Coronary artery (tissue), 2 donors: ENCODE measurements around the gene MAGOHB.
"Not testable (repeated sequence)": the region's sequence is repeated elsewhere in the genome, so short reads cannot be mapped to it uniquely, and the experiment has no call there.

Experiments used
- DNase-seq: peaks from one replicate; pipeline ENCODE4 v3.0.0-alpha.2; 2017; ENCODE audit warnings: low spot score
- H3K27ac ChIP-seq, 2 donors: fragments of 200-600 bp; sonication (generic); one replicate each; pipeline ENCODE4 v1.5.1; 2016 to 2019
- H3K4me3 ChIP-seq: fragments of 200-600 bp; sonication (generic); 2 replicates; pipeline ENCODE4 v1.5.1; 2016; ENCODE audit warnings: mild to moderate bottlenecking, moderate library complexity
- TF ChIP-seq, protein P1 (sequence below): fragments of 200-600 bp; sonication (generic); IDR thresholded peaks from one replicate; pipeline ENCODE4 v1.5.1; 2019; ENCODE audit warnings: antibody characterized with exemption

The MAGOHB gene

DNA sequence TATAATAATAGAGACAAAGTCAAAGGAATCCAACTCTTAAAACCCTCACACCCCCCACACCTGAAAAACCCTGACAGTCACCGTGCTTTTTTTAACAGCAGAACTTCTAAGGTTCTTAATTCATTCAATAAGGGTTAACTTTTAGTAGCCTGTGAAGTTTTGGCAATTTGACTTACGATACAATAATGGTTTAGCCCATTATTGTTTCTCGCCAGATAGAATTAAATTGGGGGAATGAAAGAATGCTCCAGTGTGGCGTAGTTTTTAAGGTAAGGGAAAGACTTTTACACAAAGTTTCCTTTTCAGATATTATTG lies 604 bp upstream of the MAGOHB start:
- peak overlapping the region; percentile 87 to 91 for H3K27ac ChIP-seq
- DNase-seq: no peak
- TF ChIP-seq, protein P1, sequence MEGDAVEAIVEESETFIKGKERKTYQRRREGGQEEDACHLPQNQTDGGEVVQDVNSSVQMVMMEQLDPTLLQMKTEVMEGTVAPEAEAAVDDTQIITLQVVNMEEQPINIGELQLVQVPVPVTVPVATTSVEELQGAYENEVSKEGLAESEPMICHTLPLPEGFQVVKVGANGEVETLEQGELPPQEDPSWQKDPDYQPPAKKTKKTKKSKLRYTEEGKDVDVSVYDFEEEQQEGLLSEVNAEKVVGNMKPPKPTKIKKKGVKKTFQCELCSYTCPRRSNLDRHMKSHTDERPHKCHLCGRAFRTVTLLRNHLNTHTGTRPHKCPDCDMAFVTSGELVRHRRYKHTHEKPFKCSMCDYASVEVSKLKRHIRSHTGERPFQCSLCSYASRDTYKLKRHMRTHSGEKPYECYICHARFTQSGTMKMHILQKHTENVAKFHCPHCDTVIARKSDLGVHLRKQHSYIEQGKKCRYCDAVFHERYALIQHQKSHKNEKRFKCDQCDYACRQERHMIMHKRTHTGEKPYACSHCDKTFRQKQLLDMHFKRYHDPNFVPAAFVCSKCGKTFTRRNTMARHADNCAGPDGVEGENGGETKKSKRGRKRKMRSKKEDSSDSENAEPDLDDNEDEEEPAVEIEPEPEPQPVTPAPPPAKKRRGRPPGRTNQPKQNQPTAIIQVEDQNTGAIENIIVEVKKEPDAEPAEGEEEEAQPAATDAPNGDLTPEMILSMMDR: no peak
- H3K4me3 ChIP-seq: peak overlapping the region; percentile 95

DNA sequence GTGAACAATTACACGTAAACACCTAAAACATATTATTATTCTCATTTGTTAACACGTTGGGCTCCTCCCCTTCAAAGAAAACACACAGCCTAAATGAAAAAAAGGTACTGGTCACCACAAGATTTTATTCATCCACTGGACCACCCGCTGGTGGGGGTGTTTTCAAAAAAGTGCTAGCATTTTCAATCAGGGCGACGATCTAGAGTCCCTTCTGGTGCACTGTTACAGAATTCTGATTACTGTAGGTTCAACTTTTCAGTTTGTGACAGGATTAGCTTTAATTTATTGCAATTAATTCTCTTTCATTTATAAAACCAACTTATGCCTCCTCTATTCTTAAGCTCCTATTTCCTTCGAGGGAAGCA lies 443 bp downstream of the MAGOHB start:
- peak overlapping the region; percentile 95 for H3K4me3 ChIP-seq
- no peak for DNase-seq
- TF ChIP-seq, protein P1: no peak
- peak overlapping the region; percentile 87 to 91 for H3K27ac ChIP-seq

DNA sequence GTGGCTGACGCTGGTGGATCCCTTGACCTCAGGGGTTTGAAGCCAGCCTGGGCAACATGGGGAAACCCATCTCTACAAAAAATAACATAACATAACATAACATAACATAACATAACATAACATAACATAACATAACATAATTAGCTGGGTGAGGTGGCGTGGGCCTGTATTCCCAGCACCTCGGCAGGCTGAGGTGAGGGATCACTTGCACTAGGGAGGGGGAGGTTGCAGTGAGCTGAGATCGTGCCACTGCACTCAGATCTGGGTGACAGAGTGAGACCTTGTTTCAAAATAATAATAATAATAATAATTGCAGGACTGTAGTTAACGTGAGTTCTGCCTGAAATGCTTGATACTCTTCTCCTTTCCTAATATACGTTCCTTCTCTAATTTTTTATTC lies 1.3 kb downstream of the MAGOHB start:
- TF ChIP-seq, protein P1: no peak
- peak overlapping the region; percentile 95 for H3K4me3 ChIP-seq
- DNase-seq: no peak
- H3K27ac ChIP-seq: no peak overlapping the region

DNA sequence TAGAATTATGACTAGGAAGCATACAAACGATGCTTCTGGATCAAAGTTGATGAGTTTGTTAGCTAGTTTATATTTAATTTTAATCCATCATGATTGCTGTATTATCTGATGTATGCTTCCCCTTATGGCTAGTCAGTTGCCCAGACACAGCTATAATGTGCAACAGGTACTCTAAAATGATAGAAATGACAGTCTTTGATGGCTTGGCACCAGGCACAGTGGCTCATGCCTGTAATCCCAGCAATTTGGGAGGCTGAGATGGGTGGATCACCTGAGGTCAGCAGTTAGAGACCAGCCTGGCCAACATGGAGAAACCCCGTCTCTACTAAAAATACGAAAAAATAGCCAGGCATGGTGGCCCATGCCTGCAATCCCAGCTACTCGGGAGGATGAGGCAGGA lies 2.2 kb downstream of the MAGOHB start:
- DNase-seq, H3K4me3 ChIP-seq, H3K27ac ChIP-seq: not testable (repeated sequence)

DNA sequence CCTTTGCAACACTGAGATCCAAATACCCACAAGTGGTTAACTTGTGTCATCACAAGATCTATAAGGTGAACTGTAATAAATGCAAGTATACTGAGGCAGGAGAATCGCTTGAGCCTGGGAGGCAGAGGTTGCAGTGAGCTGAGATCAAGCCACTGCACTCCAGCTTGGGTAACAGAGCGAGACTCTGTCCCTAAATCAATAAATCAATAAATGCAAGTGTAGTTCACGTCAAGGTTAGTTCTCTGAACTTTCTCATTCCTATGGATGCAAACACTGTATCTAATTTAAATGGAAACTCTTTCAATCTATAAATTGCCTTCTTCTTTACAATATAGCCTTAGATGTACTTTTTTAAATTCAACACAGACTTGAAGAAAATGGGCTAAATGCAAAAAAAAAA lies 3.2 kb downstream of the MAGOHB start:
- H3K4me3 ChIP-seq: no peak overlapping the region
- no peak for DNase-seq
- H3K27ac ChIP-seq: no peak overlapping the region
- TF ChIP-seq, protein P1: no peak

DNA sequence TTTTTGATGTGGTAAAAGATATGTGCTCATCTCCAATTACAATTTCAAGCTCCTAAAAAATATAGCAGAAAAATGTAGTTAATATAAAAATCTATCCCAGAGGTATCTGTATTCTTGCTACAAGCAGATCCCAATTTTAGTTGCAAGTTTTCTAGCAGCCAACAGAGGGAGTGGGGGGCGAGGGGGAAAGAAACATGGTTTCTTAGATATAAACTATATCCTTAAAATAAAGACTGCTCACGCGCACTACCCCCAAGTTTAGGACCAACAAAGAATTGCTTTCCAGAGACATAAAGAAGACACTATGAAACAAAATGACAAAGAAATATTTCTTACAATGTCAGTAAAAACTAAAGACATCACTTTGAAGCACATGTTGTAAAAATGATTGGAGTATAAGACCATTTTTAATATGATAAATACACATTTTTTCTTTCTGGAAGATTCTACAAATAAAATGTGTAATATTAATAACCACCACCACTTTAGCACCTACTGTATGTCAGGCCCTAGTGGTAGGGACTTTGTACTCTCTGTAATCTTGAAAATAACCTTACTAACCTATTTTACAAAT lies 5.4 kb downstream of the MAGOHB start:
- TF ChIP-seq, protein P1: no peak
- no peak for DNase-seq
- Histone ChIP-seq H3K4me3 (no peak overlapping the region), H3K27ac (no peak overlapping the region)

DNA sequence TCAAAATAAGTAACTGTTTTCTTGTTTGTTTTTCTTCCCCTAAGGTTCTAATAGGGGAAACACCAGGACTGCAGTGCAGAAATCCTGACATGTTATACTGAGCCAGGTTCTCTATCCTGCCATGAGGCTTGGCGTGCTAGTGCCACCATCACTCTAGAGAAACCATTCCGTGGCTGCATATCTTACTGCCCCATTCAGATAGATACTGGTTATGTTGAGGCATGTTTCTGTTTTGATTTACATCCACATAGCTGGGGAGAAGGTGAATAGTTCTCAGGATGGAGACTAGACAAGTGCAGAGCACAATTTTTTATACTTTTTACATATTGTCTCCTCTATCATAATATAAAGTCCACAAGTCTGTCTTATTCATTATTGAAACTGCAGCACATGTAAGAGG lies 11.5 kb downstream of the MAGOHB start:
- DNase-seq: no peak
- TF ChIP-seq, protein P1: no peak
- H3K4me3 ChIP-seq: no peak overlapping the region
- no peak overlapping the region for H3K27ac ChIP-seq

DNA sequence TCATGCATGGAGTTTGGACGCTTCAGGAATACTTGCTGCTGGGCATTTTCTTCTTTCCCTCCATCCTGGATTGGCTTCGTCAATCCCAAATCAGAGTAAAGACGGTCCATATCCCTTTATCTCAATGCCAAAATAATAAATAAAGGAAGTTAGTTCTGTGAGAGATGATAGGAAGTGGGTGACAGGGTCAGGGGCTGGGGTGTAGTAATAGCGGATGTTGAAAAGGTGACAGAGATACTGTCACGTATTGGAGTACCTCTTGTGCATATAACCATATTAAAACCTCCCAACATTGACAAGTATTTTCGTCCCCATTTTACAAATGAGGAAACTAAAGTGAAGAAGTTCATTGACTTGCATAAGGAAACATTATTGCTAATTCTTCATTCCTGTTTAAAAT lies 12.4 kb downstream of the MAGOHB start:
- H3K27ac ChIP-seq: no peak overlapping the region
- no peak for DNase-seq

More for the DNA sequence above, 12.4 kb downstream of the MAGOHB start:
- H3K4me3 ChIP-seq: no peak overlapping the region
- TF ChIP-seq, protein P1: no peak
